Umbilical cord (tissue), 2 donors: ENCODE results near the gene RSPH6A. TPM values are rescaled to one million over a fixed set of nuclear protein-coding genes. Genes with fewer than 3 reads are reported as not detected.

Experiments used
- DNase-seq: peaks from one replicate; pipeline ENCODE4 v3.0.0-alpha.2; 2015; ENCODE audit warnings: low spot score
- total RNA-seq: library from RNA; depleted of rRNA; stranded (reverse); fragments of >200 nt; gene quantifications from one replicate; pipeline ENCODE4 v1.2.3, GENCODE V29; 2014; ENCODE audit warnings: low replicate concordance; ENCODE audit not compliant: insufficient read depth

Gene RSPH6A
- total RNA-seq, 1 donor from 2014 or later: not detected

DNA sequence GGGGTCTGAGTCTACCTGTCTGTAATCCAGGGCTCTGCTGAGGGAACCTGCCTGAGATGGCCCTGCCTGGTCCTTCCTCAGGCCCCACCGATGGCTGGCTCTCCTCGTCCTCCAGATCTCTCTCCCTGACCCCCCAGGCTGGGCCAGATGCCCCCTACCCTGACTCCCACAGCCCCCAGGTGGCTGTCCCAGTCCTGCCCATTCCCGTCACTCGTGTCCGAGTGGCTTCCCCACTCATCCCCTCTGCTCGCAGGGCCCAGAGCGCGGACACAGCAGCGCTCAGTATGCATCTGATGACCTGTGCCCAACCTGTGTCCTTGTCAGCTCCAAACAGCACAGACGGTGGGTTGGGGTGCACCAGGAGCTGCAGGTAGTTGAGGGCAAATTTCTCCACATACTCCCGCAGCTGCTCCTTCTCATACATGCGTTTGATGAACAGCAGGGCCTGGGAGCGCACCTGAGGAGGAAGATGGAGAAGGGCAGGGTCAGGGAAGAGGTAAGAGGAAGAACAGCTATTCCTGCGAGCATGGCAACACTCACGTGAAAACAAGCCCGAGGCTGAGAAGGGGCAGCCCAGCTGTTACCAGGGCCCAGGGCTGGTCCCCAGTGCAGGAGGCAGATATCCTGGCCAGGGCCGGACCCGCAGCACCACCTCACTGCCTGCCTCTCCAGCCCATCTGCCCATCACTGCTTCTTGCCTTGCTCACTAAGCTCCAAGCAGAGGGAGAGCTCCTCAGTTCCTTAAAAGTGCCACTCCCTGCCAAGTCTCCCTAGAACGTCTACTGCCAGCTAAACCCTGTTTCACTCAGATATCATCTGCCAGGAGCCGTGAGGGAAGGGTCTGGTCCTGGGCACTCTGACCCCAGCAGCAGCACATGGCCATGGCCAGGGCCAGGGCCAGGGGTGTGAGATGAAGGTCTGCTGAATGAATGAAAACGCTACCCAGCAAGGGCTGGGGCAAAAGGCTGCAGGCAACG is 11.1 kb upstream of the RSPH6A start:
- no peak for DNase-seq

GRCh38 chr19:45825263-45825605 is 10.1 kb upstream of the RSPH6A start:
- no peak for DNase-seq

- DNase-seq: no peak
These were observed 9.6 kb upstream of the RSPH6A start for GRCh38 chr19:45824531-45825262.

DNA sequence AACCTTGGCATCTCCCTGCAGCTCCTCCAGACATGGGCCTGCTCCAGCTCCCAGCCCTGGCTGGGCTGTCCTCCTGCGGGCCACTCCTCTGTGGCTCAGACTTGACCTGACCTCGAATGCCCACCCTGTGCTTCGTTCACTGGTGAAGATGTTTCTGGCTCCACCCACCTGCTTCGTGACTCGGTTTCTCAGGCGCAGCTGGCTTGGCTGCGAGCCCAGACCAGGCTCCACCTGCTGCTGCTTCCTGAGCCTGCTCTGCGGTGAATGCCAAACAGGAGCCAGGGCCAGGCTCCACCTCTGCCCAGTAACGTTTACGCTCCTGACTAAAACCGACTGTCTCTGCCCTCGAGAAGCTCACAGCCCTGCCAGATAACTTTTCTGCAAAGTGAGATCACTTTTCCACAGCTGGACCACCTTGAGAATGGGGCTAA is 8.9 kb upstream of the RSPH6A start:
- DNase-seq: no peak

GRCh38 chr19:45823182-45823581 is 8.1 kb upstream of the RSPH6A start:
- no peak for DNase-seq

DNA sequence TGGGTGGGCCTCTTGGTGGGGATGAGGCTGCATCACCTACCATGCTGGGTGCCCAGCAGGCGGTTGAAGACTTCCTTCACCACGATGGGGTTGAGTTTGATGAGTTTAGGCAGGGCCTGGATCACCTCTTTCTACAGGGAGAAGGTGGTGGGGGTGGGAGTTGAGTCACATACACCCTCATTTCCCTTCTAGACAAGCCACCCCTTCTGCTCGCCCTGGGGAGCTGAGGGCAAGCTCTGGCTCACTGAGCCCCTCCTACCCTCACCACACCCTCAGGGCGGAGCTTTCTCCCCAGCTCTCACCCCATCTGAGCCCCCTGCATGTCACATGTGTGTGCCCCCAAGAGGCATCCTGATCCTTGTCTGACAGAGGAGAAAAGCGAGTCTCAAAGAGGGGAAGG is 7.6 kb upstream of the RSPH6A start:
- no peak for DNase-seq

DNA sequence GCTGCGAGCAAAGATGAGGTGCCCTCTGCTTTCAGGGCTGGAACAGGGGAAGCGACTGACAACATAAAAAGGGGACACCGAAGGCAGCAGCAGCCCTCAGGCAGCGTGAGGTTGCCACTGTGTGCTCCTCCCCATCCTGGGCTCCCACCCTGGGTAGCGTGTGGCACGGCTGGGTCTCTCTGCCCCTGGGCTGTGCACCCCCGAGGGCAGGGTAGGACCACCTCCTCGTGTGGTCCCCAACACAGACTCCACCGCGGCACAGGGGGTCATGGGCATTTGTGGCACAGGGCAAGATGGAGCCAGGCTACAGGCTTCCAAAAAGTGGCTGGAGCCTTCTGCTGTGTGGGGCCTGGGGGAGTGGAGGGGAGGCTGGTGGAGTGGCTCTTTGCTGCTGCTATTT is 6.5 kb upstream of the RSPH6A start:
- DNase-seq: no peak

- DNase-seq: no peak
These were observed 6.0 kb upstream of the RSPH6A start for GRCh38 chr19:45821103-45821521.

DNA sequence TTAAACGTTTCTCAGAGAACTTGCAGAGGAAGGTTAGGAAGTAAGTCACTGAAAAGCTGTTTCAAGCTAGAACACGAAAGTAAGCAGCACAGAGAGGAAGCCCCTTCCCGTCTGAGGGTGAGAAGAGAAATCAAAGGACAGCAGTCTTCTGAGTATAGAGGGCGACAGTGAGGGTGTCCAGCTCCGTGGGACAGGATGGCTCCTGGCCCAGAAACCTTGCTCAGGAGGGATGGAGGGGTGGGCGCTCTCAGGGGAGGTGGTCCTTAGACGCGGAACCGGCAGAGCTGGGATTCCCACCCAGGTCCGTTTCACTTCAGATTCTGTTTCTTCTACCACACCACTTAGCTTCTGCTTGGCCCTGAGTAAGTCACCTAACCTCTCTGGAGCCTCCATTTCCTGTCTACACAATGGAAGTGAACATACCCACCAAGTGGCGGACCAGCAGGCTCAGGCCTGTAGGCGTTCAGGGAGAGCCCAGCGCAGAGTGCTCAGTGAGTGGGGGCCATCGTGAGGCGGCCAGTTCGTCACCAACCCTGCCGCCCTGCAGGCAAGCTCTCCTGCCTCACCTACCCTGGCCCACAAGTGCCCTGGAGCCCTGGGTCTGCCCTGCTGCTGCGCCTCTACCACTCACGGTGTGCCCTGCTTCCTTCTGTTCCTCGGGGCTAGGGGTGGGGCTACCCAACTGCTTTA is 5.5 kb upstream of the RSPH6A start:
- DNase-seq: no peak

- no peak for DNase-seq
These were observed 4.7 kb upstream of the RSPH6A start for GRCh38 chr19:45819769-45820168.

- no peak for DNase-seq
These were observed 2.7 kb upstream of the RSPH6A start for GRCh38 chr19:45817725-45818301.

- peak; percentile 94 for DNase-seq
These were observed 2.1 kb upstream of the RSPH6A start for GRCh38 chr19:45817010-45817724.

DNA sequence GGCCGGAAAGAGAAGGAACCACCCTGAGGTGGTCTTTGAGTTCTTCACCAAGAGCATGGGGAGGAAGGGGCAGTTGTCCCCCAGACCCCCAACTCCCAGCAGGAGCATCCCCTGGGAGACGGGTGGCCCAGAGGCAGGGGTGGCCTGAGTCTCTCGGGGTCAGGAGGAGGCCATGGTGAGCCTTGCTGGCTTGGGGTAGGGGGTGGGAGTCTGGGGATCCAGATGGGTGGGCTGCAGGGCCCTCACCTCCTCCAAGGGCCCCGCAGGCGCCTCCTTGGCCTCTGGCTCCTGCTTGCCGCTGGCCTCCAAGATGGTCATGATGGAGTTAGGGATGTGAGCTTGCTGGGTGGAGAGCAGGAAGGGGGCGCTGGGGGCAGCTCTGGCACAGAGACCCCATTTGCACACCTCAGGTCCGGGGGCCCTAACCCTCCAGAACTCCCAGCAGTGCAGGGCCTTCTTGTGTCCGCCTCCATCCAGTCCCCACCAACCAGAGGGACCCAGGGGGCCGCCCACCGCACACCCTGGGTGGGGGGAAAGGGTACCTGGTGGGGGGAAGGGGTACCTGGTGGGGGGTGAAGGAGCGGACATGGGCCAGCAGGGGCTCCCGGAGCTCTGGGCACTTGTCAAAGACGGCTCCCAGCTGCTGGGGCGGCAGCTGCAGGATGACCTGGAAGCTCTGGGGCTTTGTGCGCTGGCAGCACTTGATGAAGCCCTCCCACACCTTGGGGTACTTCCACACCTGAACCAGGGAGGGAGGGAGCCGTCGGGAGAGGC is 1.3 kb upstream of the RSPH6A start:
- DNase-seq: no peak

DNA sequence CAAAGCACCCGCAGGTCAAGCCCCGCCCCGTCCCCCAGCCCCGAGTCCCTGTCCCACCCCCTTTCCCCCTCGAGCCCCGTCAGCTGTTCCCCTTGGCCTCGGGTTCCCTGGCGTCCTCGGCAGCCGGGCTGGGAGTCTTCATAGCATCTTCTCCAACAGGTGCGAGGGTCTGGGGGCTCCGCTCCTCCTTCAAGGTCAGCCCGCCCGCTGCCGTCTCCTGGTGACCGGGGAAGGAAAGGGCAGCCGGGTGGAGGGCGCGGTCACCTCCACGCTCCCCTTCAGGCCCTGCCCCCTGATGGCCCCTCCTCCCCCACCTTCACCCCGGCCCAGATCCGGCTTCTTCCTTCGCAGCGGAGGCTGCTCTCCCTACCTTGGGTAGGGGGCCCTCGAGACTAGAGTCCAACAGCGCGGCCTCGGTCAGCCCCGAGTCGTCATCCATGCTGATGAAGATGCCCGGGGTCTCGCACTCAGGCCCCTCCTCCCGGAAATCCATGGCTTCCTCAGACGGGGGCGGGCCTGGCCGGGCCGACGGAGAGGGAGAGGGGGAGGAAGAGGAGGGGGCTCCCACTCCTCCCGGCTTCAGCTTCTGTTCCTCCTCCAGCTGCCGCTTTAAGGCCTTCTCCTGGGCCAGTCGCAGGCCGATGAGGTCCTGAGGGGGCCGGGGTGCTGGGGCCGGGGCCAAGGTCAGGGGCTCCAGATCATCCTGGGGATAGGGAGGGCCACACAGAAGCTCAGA is 541 bp upstream of the RSPH6A start:
- peak; percentile 66 for DNase-seq

DNA sequence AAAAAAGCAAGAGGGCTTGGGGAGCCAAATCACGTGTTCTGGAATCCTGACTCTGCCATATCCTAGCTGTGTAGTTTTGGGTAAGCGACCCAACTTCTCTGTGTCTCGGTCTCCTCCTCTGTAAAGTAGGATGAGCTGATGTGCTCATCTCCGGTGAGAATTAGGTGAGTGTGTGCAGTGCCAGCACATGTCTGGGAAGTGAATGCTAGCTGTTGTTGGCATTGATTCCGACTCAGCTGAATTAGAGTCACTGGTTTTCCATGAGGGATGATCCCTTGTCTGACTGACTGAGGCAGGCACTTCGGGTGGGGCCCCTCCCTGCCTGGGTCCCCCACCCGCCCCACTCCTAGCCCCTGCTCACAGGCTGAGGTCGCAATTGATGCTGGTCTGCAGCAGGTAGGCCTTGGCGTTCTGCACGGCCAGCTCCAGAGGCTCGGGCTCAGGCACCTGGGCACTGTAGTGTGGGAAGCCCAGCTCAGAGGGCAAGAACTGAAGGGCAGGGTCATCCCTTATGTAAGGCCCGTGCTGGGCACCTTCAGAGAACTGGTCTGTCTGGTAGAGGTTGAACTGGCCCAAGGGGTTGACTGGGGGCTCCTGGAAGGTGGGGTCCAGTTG is 835 bp downstream of the RSPH6A start:
- DNase-seq: no peak

DNA sequence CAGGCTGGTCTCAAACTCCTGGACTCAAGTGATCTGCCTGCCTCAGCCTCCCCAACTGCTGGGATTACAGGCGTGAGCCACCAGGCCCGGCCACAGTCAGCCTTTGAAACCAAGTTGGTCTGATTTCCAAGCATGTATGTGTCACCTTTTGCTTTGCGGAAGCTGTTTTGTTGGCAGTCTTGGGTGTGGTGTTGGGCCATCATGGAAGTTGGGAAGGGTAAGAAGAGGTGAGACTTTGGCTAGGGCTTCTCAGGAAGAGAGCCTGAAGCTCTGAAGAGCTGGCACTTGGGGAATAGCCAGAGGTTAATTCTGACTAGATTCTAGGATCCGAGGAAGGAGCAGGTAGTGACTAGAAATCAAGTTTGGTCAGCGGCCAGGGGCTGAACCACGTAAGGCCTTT is 2.8 kb downstream of the RSPH6A start:
- DNase-seq: no peak

- peak; percentile 38 for DNase-seq
These were observed 5.4 kb downstream of the RSPH6A start for GRCh38 chr19:45809643-45810159.

- DNase-seq: no peak
These were observed 9.4 kb downstream of the RSPH6A start for GRCh38 chr19:45805719-45806118.

DNA sequence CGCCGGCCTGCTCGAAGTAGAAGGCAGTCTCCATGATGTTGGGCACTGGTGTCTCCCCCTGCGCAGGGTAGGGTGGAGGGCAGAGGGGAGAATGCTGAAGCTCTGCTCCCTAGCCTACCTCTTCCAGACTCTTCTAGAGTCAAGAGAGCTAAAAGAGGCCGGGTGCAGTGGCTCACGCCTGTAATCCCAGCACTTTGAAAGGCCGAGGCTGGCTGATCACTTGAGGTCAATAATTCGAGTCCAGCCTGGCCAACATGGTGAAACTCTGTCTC is 10.2 kb downstream of the RSPH6A start:
- no peak for DNase-seq
